Panc1 (cell line): ENCODE results near the gene M6PR. TPM values are rescaled to one million over a fixed set of nuclear protein-coding genes. Genes with fewer than 3 reads are reported as not detected.

Experiments used
- ATAC-seq: fragments of 200-7000 bp; cut with Tn5 transposase; 2 replicates; pipeline ENCODE4 v1.9.1; 2020; ENCODE audit warnings: mild to moderate bottlenecking, moderate library complexity
- BruUV-seq: library from RNA; stranded (reverse); fragments of 400-500 nt; replicated peaks from 2 replicates; lab custom pipeline; 2021; lab: Mats Ljungman, UMichigan
- CTCF ChIA-PET: fragments of 300-600 bp; sonication (Branson Sonifier 250); formaldehyde crosslinking; loops from one replicate; lab custom pipeline; 2022; ENCODE audit warnings: antibody characterized with exemption; lab: Charles Lee
- POLR2A ChIA-PET: fragments of 300-600 bp; sonication (Branson Sonifier 250); formaldehyde crosslinking; loops from one replicate; lab custom pipeline; 2022; ENCODE audit warnings: antibody characterized with exemption; lab: Charles Lee
- DNase-seq: peaks from one replicate; pipeline ENCODE4 v3.0.0-alpha.2; 2010; ENCODE audit warnings: low read depth, low spot score
- H3K27ac ChIP-seq: 2 replicates; pipeline ENCODE4 v1.5.1; 2011; ENCODE audit warnings: mild to moderate bottlenecking, low read length, inconsistent platforms
- H3K27me3 ChIP-seq: fragments of 200-500 bp; sonication (Bioruptor generic); 2 replicates; pipeline ENCODE4 v1.6.0; 2014; ENCODE audit warnings: low read length, inconsistent platforms; ENCODE audit not compliant: control insufficient read depth, insufficient read depth
- H3K36me3 ChIP-seq: fragments of 200-500 bp; sonication (Bioruptor generic); 2 replicates; pipeline ENCODE4 v1.5.1; 2014; ENCODE audit warnings: inconsistent platforms, mild to moderate bottlenecking, low read length, moderate library complexity; ENCODE audit not compliant: control insufficient read depth, insufficient read depth
- H3K4me1 ChIP-seq: 2 replicates; pipeline ENCODE4 v1.5.1; 2011; ENCODE audit warnings: inconsistent platforms, mild to moderate bottlenecking, low read length, moderate library complexity; ENCODE audit not compliant: control insufficient read depth, insufficient read depth
- H3K4me3 ChIP-seq, 2 experiments: 2 replicates each; pipeline ENCODE4 v1.5.1; 2011 to 2012; ENCODE audit warnings: low read depth in 2 of 2, low read length in 2 of 2, mild to moderate bottlenecking in 2 of 2, inconsistent platforms in 1 of 2, moderate library complexity in 1 of 2
- H3K9me3 ChIP-seq: fragments of 200-500 bp; sonication (Bioruptor generic); 2 replicates; pipeline ENCODE4 v1.5.1; 2014; ENCODE audit warnings: low read depth, mild to moderate bottlenecking, inconsistent platforms, low read length, moderate library complexity; ENCODE audit not compliant: control insufficient read depth, insufficient read depth
- CTCF ChIP-seq: fragments of 450-650 bp; IDR thresholded peaks from 2 replicates; pipeline ENCODE4 v1.5.1; 2017; ENCODE audit warnings: mild to moderate bottlenecking
- POLR2AphosphoS5 ChIP-seq: IDR thresholded peaks from 2 replicates; pipeline ENCODE4 v1.6.1; 2012; ENCODE audit warnings: mild to moderate bottlenecking, low read depth, low read length, moderate library complexity
- REST ChIP-seq, 2 experiments: IDR thresholded peaks; 2 replicates each; pipeline ENCODE4 v1.6.1; 2011 to 2012; ENCODE audit warnings: low read depth in 2 of 2, control low read depth in 1 of 2, low read length in 1 of 2, mild to moderate bottlenecking in 1 of 2, moderate library complexity in 1 of 2; ENCODE audit not compliant: insufficient read depth in 1 of 2
- SIN3A ChIP-seq: IDR thresholded peaks from 2 replicates; pipeline ENCODE4 v1.6.1; 2012; ENCODE audit warnings: low read depth, mild to moderate bottlenecking, low read length, moderate library complexity, borderline replicate concordance; ENCODE audit not compliant: insufficient read depth
- TCF7L2 ChIP-seq: IDR thresholded peaks from 2 replicates; pipeline ENCODE4 v1.6.1; 2011; ENCODE audit warnings: mild to moderate bottlenecking, low read depth, low read length, inconsistent platforms
- in situ Hi-C: cut with HindIII; loops from 2 replicates; pipeline ENCODE4 v1.10.0; 2016; ENCODE audit warnings: low sequenced_read_pairs, low pct_unique_long_range_greater_than_20kb
- intact Hi-C: fragments of 100-400 bp; cut with micrococcal nuclease; formaldehyde crosslinking; loops from one replicate; pipeline ENCODE4 v1.10.0; 2022; ENCODE audit not compliant: unreplicated experiment
- total RNA-seq: library from RNA; stranded (reverse); gene quantifications from one replicate; pipeline ENCODE4 v1.2.1, GENCODE V29; 2021; ENCODE audit not compliant: unreplicated experiment

Gene M6PR
- total RNA-seq, 1 experiment from 2014 or later: 161 TPM

GRCh38 chr12:8894378-8894777, 55.1 kb downstream of the M6PR start:
- H3K27me3 ChIP-seq: no peaks in the 10 kb centered on the region; the same call in 1 of the 2 replicates
- BruUV-seq: no TSS peak
- H3K36me3 ChIP-seq: no peaks in the 10 kb centered on the region
- no peak overlapping the region for H3K4me3 ChIP-seq
- ATAC-seq (no peak), DNase-seq (no peak)
- TF ChIP-seq CTCF (no peak), POLR2AphosphoS5 (no peak), TCF7L2 (no peak), SIN3A (no peak), REST (IDR thresholded peaks at IDR 0.05; ENCODE audit: insufficient read depth in 1 of 2, low read depth in 2 of 2, low read length in 1 of 2) (no peak)
- no peaks in the 10 kb centered on the region for H3K9me3 ChIP-seq
- H3K27ac ChIP-seq: no peak overlapping the region
- intact Hi-C loops: loop anchor here (5.0 to 10.0 kb wide), 2 partner anchors 110 to 237 kb away; no protein-coding TSS in a partner anchor
- in situ Hi-C loops: no loop called here
- no peaks in the 10 kb centered on the region for H3K4me1 ChIP-seq
- POLR2A ChIA-PET: no interaction called here
- CTCF ChIA-PET: no interaction called here

DNA sequence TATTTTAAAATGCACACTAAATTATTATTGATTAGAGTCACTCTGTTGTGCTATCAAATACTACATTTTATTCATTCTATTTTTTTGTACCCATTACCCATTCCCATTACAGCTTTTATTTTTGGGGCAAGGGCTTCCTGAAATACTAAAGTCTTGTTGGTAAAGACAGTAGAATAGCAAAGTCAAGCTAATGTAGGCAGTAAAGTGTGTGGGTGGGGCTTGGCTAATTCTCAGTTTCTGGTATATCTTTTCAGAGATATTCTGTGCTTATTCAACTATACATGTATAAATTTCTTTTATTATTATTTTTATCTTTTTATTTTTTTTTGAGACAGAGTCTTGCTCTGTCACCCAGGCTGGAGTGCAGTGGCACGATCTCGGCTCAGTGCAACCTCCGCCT, 57.5 kb downstream of the M6PR start:
- no peaks in the 10 kb centered on the region for H3K4me1 ChIP-seq
- ATAC-seq (no peak), DNase-seq (no peak)
- in situ Hi-C loops: no loop called here
- no peaks in the 10 kb centered on the region for H3K36me3 ChIP-seq
- ChIA-PET CTCF (no interaction called here), POLR2A (no interaction called here)
- no TSS peak for BruUV-seq
- no peak overlapping the region for H3K4me3 ChIP-seq
- intact Hi-C loops: loop anchor here (2.0 to 10.0 kb wide), 3 partner anchors 107 to 235 kb away; no protein-coding TSS in a partner anchor
- no peak overlapping the region for H3K27ac ChIP-seq
- no peaks in the 10 kb centered on the region; the same call in 1 of the 2 replicates for H3K27me3 ChIP-seq
- no peaks in the 10 kb centered on the region for H3K9me3 ChIP-seq
- no peak for TF ChIP-seq SIN3A
- TF ChIP-seq TCF7L2: no peak
- no peak for TF ChIP-seq POLR2AphosphoS5
- no peak for TF ChIP-seq REST (IDR thresholded peaks at IDR 0.05; ENCODE audit: insufficient read depth in 1 of 2, low read depth in 2 of 2, low read length in 1 of 2)
- no peak for TF ChIP-seq CTCF
